ENCODE data around the gene NUTM2D.
"Not testable (repeated sequence)": the region's sequence is repeated elsewhere in the genome, so short reads cannot be mapped to it uniquely, and the experiment has no call there.

The NUTM2D gene

DNA sequence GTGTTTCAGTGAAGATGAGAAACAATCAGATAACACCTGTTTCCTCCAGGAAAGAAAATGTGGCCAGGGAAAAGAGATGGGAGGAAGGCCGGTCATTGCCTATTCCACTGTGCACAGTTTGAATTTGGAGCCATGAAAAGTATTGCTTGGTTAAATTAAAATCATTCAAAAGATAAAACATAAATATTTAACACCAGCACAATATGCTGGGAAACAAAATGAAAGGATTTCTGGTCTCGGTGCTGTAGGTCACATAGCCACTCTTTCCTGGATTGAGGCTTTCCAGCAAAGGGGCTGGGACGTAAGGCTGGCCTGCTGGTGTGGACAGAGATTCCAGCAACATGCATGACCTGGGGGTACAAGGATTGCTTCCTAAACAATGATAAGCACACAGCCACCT is at the start of gene NUTM2D:
Gene NUTM2D (plus strand): TSS at position 301 of the 400 bp plus-strand sequence. CDS start 522 bp downstream, outside the sequence.
- not testable (repeated sequence) for DNase-seq

GRCh38 chr10:87308702-87309101 is 48.8 kb upstream of the NUTM2D start:
- DNase-seq: not testable (repeated sequence)

GRCh38 chr10:87309657-87310056 is 47.9 kb upstream of the NUTM2D start:
- DNase-seq: not testable (repeated sequence)

GRCh38 chr10:87311521-87311920 is 46.0 kb upstream of the NUTM2D start:
- not testable (repeated sequence) for DNase-seq

DNA sequence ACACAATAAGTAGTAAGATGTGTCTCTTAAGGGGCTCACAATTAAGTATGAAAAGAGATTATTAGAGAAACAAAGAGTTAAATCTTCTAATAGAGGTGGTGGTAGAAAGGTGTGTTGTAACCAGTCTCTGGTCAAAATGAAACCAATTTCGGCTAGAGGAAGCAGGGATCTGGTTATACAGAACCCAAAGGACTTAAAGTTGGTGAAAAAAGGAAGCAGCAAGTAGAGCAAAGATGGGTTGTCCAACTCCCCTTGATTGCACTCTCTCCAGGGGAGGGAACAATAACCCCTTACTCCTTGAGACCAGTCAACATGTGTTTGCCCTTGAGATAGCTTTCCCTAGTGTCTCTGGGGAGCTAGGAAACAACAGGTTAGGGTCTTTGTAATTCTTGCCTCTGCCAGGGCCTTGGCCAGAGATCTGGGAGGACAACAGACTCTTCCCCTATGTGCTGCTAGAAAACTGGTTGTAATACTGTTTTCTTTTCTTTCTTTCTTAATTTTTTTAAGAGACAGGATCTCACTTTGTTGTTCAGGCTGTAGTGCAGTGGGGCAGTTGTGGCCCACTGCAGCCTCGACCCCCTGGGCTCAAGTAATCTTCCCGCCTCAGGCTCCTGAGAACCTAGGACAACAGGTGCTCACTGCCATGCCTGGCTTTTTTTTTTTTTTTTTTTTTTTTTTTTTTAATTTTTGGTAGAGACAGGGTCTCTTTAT is 43.7 kb upstream of the NUTM2D start:
- DNase-seq: not testable (repeated sequence)

- DNase-seq: not testable (repeated sequence)
Observed at GRCh38 chr10:87314360-87314973, 43.1 kb upstream of the NUTM2D start.

GRCh38 chr10:87321505-87321904 is 36.0 kb upstream of the NUTM2D start:
- DNase-seq: not testable (repeated sequence)

GRCh38 chr10:87324559-87324958 is 33.0 kb upstream of the NUTM2D start:
- DNase-seq: not testable (repeated sequence)

DNA sequence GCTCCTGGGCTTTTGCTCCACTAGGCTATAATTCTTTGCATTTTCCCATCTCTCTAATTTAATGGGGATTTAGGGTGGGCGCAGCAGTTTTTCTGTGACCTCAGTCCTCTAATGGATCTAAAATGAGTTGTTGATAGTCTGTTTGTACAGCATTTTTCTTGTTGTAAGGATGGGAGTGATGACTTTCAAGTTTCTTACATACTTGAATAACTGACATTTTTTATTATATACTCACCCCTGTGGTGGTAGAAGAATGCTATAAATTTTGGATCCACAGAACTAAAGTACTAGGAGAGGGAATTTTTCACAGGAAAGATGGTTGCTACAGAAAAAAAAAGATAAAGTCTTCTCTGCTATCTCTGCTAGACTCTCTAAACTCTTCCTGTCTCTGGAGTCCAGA is 29.6 kb upstream of the NUTM2D start:
- DNase-seq: not testable (repeated sequence)

DNA sequence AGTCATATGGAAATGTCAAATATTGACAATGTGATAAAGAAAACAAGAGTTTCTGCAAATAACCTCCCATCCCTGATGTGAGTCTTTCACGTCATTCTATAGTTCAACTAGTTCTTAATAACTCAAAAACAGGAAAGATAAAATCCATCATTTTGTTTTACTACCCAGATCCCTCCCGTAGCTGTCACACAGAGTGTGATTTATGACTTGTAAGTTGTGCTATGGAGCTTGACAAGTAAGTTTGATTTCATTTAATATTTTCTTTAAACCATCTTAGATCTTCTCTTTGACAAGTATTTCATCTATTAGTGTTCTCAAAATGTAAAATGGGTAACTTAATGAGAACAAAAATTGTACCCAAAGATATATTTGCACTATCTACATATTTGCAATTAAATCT is 28.4 kb upstream of the NUTM2D start:
- DNase-seq: not testable (repeated sequence)

- not testable (repeated sequence) for DNase-seq
Observed at GRCh38 chr10:87332687-87333086, 24.9 kb upstream of the NUTM2D start.

- not testable (repeated sequence) for DNase-seq
Observed at GRCh38 chr10:87340411-87340810, 17.1 kb upstream of the NUTM2D start.

GRCh38 chr10:87341546-87342142 is 15.9 kb upstream of the NUTM2D start:
- not testable (repeated sequence) for DNase-seq

DNA sequence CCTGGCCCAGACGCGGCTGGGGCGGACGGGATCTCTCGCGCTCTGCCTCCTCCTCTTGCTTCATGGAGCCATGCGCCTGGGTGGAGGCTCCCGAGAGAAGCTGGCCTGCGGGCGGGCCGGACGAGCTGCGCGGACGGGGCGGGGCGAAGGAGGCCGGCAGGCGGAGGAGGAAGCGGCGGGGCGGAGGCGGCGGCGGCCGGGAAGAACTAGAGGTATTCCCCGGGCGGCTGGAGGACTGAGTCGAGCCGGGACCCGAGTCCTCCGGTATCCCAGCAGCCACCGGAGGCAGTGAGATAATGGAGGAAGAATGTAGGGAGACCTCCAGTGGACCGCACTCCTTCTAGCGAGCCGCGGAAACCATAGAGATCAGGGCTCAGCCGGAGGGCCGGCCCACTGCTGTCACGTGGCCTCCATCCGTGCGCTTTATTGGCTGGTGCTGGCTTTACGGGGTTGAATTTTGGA is 15.3 kb upstream of the NUTM2D start:
- peak; percentile 69 for DNase-seq

GRCh38 chr10:87342711-87343258 is 14.8 kb upstream of the NUTM2D start:
- DNase-seq: peak; percentile 40

GRCh38 chr10:87345743-87346142 is 11.8 kb upstream of the NUTM2D start:
- not testable (repeated sequence) for DNase-seq

DNA sequence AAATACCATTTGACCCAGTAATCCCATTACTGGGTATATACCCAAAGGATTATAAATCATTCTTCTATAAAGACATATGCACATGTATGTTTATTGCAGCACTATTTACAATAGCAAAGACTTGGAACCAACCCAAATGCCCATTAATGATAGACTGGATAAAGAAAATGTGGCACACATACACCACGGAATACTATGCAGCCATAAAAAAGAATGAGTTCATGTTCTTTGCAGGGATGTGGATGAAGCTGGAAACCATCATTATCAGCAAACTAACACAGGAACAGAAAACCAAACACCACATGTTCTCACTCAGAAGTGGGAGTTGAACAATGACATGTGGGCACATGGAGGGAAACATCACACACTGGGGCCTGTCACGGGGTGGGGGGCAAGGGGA is 7.4 kb upstream of the NUTM2D start:
- not testable (repeated sequence) for DNase-seq

DNA sequence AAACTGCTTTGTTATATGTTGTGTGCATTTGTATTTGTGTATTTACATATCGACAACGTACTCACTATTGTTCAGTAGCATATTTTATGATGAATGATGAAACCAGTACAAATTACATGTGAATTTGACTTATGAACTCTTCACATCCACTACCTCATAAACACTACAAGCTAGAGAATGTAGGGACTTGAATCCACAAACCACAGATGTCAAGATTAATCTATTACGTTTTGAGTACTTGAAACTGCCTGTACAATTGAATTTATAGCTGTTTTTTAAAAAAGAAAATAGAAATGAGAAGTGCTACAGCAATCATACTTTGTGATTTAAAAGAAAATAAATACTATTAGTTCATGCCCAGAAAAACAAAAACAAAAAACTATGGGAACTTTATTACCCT is 4.7 kb upstream of the NUTM2D start:
- DNase-seq: not testable (repeated sequence)

DNA sequence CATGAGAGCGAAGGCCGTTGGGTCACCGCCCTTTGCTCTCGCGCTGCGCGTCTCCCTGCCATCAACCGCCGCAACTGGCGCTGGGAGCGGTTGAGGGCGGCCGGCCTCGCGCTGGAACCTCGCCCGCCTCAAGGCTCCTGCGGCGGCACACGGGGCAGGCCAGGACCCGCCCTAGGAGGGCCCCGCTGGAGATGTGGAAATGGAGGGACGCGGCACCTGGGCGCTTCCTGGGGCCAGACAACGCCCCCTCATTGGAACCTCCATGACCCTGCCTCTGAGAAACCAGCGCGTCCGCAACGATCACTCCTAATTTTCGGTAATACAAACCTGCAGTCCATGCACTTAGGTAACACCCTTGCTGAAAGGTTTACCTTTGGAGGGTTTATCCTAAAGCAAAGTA is 2.4 kb upstream of the NUTM2D start:
- DNase-seq: not testable (repeated sequence)

DNA sequence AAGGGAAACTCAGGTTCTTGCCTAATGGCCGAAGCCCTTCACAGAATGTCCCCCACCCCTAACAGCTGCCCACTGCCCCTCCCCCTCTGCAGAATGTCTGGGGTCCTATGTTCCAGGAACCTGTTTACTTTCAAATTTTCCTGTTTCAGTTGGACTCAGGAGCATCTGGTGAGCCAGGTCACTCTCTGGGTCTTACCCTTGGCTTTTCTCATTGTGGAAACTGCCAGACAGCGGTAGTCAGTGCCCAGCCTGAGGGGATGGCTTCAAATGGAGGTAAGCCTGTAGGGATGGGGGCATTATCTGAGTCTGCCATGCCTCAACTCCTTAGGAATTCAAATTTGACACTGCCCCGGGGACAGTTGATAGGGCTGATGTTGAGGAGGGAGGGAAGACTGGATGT is 615 bp downstream of the NUTM2D start:
- DNase-seq: not testable (repeated sequence)

DNA sequence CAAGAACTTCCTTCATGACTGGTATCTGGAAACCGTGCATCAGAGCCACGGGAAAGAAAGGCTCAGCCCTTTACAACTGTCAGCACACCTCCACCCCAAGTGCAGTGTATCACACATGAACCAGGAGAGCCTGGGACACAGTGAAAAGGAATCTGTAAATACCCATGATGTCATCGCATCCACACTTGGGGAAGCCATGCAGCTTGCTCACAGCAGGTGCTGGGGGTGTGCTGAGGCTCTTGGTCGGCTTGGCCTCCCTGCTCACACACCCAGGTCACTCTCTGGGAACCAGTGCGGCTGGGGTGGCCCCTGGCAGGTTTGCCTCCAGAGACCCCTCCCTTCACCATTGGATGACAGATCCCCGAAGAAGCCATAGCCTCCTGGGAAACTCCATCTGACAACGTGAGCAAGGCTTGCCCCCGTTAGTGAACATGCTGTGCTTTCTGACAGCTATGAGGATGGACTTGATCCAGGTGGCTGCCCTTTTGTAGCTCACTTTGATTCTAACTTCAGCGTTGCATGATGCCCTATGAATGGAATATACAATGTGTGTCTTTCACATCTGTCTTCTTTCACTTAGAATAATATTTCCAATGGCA is 12.1 kb downstream of the NUTM2D start:
- not testable (repeated sequence) for DNase-seq

GRCh38 chr10:87374091-87374490 is 16.5 kb downstream of the NUTM2D start:
- not testable (repeated sequence) for DNase-seq

DNA sequence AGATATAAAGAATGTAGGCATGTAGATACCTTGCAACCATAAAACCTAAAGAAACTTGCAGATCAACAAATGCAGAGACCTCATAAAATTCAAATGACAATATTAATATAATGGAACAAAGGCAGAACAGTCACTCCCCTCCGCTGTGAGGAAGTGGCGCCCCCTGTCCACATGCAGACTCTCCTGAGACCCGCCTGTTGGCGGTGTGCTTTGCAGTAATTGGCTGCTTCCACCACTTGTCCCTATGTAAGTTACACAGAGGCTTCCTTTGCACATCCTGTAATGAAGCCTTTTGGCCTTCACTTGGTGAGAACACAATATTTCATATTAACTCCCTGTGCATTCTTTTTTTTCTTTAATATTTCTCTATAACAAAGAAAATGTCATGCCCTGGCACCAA is 21.6 kb downstream of the NUTM2D start:
- DNase-seq: not testable (repeated sequence)

Data from DMS79 (cell line).